KMS-11 (cell line): ENCODE measurements around the gene SCAPER.

Source experiments
- H2AFZ ChIP-seq: fragments of 200-600 bp; sonication (generic); 2 replicates; pipeline ENCODE4 v1.6.1; 2016; ENCODE audit warnings: antibody characterized with exemption, mixed run types, low read depth
- H3K27ac ChIP-seq: fragments of 200-600 bp; sonication (generic); 2 replicates; pipeline ENCODE4 v1.6.1; 2016; ENCODE audit warnings: mild to moderate bottlenecking, mixed run types
- H3K27me3 ChIP-seq: fragments of 200-600 bp; sonication (generic); 2 replicates; pipeline ENCODE4 v1.6.1; 2017; ENCODE audit warnings: mild to moderate bottlenecking, low read depth, mixed run types, moderate library complexity; ENCODE audit not compliant: insufficient read depth
- H3K36me3 ChIP-seq: fragments of 200-600 bp; sonication (generic); 2 replicates; pipeline ENCODE4 v1.6.1; 2017; ENCODE audit warnings: mild to moderate bottlenecking, mixed run types; ENCODE audit not compliant: insufficient read depth
- H3K4me1 ChIP-seq: fragments of 200-600 bp; sonication (generic); 2 replicates; pipeline ENCODE4 v1.6.1; 2016; ENCODE audit warnings: mild to moderate bottlenecking, low read depth, mixed run types; ENCODE audit not compliant: poor library complexity, severe bottlenecking
- H3K4me2 ChIP-seq: fragments of 200-600 bp; sonication (generic); 2 replicates; pipeline ENCODE4 v1.7.0; 2016; ENCODE audit warnings: mild to moderate bottlenecking, mixed run types
- H3K4me3 ChIP-seq: fragments of 200-600 bp; sonication (generic); IDR thresholded peaks from 2 replicates; pipeline ENCODE4 v1.6.1; 2017; ENCODE audit warnings: low read depth, low read length, mixed read lengths; ENCODE audit not compliant: insufficient read depth
- H3K79me2 ChIP-seq: fragments of 200-600 bp; sonication (generic); 2 replicates; pipeline ENCODE4 v1.6.1; 2016; ENCODE audit warnings: low read depth, mixed run types; ENCODE audit not compliant: insufficient read depth
- H3K9ac ChIP-seq: fragments of 200-600 bp; sonication (generic); 2 replicates; pipeline ENCODE4 v1.6.1; 2016; ENCODE audit warnings: mild to moderate bottlenecking, mixed run types
- H4K20me1 ChIP-seq: fragments of 200-600 bp; sonication (generic); 2 replicates; pipeline ENCODE4 v1.6.1; 2016; ENCODE audit warnings: mild to moderate bottlenecking, mixed run types; ENCODE audit not compliant: insufficient read depth
- TF ChIP-seq, protein P1 (sequence below): fragments of 200-600 bp; sonication (generic); conservative IDR thresholded peaks from 2 replicates; pipeline ENCODE4 v1.6.1; 2017; ENCODE audit warnings: low read depth, mild to moderate bottlenecking, antibody characterized with exemption, low read length, moderate library complexity, mixed read lengths

SCAPER gene

DNA sequence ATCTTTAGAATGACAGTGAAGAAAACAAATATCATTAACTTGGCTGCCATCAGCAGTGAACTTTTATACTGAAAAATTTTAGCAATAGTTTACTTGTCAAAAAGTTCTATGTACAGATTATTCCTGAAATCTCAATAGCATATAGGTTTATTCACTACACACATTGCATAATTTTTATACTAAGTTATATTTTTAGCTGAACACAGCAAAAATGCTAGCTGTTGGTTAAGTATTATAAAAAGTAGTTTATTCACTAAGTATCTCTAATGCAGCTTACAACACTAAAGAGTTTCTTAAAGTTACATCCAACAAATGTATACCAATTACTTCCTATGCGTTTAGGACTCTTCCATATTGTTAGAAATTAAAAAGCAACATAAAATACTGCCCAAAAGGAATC, 131.9 kb downstream of the SCAPER start:
- Histone ChIP-seq H4K20me1 (no peaks in the 10 kb centered on the region), H2AFZ (no peak overlapping the region)
- TF ChIP-seq, protein P1, sequence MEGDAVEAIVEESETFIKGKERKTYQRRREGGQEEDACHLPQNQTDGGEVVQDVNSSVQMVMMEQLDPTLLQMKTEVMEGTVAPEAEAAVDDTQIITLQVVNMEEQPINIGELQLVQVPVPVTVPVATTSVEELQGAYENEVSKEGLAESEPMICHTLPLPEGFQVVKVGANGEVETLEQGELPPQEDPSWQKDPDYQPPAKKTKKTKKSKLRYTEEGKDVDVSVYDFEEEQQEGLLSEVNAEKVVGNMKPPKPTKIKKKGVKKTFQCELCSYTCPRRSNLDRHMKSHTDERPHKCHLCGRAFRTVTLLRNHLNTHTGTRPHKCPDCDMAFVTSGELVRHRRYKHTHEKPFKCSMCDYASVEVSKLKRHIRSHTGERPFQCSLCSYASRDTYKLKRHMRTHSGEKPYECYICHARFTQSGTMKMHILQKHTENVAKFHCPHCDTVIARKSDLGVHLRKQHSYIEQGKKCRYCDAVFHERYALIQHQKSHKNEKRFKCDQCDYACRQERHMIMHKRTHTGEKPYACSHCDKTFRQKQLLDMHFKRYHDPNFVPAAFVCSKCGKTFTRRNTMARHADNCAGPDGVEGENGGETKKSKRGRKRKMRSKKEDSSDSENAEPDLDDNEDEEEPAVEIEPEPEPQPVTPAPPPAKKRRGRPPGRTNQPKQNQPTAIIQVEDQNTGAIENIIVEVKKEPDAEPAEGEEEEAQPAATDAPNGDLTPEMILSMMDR, result no peak

DNA sequence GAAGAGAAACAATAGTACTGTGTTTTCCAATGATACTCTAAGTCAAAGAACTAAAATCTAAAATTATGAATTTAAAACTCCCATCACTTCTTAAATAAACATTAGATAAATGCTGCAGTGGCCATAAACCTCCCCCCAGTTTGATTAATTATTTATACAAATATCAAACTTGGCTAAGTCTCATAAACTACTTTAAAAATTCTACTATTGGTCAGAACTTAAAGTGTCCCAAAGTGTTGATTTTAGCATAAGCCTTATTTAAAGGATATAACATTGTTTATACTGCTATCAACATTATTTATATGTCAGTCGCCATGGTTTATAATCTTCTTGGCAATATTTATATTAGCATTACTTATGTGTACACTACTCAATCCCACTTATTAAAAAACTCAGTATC, 132.4 kb downstream of the SCAPER start:
- Histone ChIP-seq H3K4me3 (no peak overlapping the region), H3K4me2 (no peak overlapping the region), H3K27ac (no peak overlapping the region), H3K36me3 (no peaks in the 10 kb centered on the region), H3K9ac (no peak overlapping the region), H3K4me1 (no peaks in the 10 kb centered on the region), H3K79me2 (no peaks in the 10 kb centered on the region), H2AFZ (no peak overlapping the region), H4K20me1 (no peaks in the 10 kb centered on the region), H3K27me3 (no peaks in the 10 kb centered on the region)
- TF ChIP-seq, protein P1, result no peak

More for the DNA sequence above, 131.9 kb downstream of the SCAPER start:
- no peaks in the 10 kb centered on the region for H3K27me3 ChIP-seq
- H3K4me3 ChIP-seq, result no peak overlapping the region
- no peaks in the 10 kb centered on the region for H3K36me3 ChIP-seq
- H3K4me1 ChIP-seq, result no peaks in the 10 kb centered on the region
- H3K79me2 ChIP-seq, result no peaks in the 10 kb centered on the region
- no peak overlapping the region for H3K27ac ChIP-seq
- H3K9ac ChIP-seq, result no peak overlapping the region
- H3K4me2 ChIP-seq, result no peak overlapping the region

DNA sequence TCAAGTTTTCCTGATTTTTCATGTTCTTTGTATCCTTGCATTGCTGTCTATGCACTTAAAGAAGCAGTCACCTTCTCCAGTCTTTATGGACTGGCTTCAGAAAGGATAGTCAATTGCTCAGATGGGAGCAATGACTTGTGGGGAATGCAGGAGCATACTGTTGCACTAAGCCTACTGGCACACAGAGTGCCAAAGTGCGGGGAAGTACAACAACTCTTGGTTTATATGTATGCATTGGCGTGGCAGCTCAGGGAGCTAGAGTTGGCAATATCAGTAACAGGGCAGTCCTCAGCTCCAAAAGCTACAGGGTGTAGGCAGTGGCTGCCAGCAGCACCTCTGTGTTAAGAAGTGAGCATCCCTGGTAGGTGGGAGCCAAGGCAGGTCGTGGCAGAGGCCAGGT, 141.1 kb downstream of the SCAPER start:
- no peak overlapping the region for H3K4me3 ChIP-seq
- H3K27me3 ChIP-seq, result no peaks in the 10 kb centered on the region
- H3K9ac ChIP-seq, result no peak overlapping the region
- no peak overlapping the region for H2AFZ ChIP-seq
- H4K20me1 ChIP-seq, result no peaks in the 10 kb centered on the region
- no peaks in the 10 kb centered on the region for H3K4me1 ChIP-seq
- H3K27ac ChIP-seq, result no peak overlapping the region
- no peak overlapping the region for H3K4me2 ChIP-seq
- no peaks in the 10 kb centered on the region for H3K36me3 ChIP-seq
- no peaks in the 10 kb centered on the region for H3K79me2 ChIP-seq
- TF ChIP-seq, protein P1, result no peak

DNA sequence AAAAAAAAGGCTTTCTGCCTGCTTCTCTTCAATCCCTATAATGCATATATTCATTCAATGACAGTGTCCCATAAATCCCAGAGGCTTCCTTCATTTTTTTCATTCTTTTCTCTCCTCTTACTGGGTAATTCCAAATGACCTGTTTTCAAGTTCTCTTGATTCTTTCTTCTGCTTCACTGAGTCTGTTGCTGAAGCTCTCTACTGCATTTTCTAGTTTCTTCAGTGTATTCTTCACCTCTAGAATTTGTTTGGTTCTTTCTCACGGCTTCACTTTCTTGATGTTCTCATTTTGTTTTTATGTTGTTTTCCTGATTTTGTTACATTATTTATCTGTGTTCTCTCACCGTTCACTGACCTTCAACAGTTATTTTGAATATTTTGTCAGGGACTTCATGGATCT, 141.6 kb downstream of the SCAPER start:
- no peak overlapping the region for H3K4me3 ChIP-seq
- H3K9ac ChIP-seq, result no peak overlapping the region
- H2AFZ ChIP-seq, result no peak overlapping the region
- H3K27me3 ChIP-seq, result no peaks in the 10 kb centered on the region
- TF ChIP-seq, protein P1, result no peak
- H3K4me1 ChIP-seq, result no peaks in the 10 kb centered on the region
- no peaks in the 10 kb centered on the region for H3K36me3 ChIP-seq
- no peak overlapping the region for H3K4me2 ChIP-seq
- no peaks in the 10 kb centered on the region for H3K79me2 ChIP-seq
- no peaks in the 10 kb centered on the region for H4K20me1 ChIP-seq
- no peak overlapping the region for H3K27ac ChIP-seq
